Erythroblast (primary cell): Measurements from ENCODE around the gene ISLR2.

Experiments
- GATA1 ChIP-seq: IDR thresholded peaks from 2 replicates; pipeline ENCODE4 v1.6.1; 2011; ENCODE audit warnings: low read depth, mild to moderate bottlenecking, control low read depth, low read length, moderate library complexity
- POLR2A ChIP-seq: IDR thresholded peaks from 2 replicates; pipeline ENCODE4 v1.6.1; 2011; ENCODE audit warnings: mild to moderate bottlenecking, low read length

DNA sequence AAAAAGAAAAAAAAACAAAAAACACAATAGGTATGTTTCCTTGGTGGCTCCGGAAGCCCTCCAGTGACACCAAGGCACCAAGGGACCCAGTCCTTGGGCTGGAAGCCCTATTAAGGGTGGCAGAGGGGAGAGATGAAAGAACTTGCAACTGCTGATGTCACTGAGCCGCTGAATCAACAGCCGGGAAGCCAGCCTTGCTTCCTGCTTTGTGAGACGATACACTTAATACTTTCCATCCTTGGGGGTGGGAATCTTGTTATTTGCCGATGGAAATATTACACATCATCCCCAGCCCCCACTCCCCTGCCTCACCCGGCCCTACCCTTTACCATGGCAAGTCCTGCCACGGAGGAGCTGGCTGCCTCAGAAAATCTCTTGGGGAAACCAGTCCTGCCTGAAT, 5.6 kb upstream of the ISLR2 start:
- TF ChIP-seq POLR2A (no peak), GATA1 (no peak)
